GM19043 (cell line): Measurements from ENCODE around the gene PLCB4.
"Not testable (repeated sequence)": the region's sequence is repeated elsewhere in the genome, so short reads cannot be mapped to it uniquely, and the experiment has no call there.

Experiments used
- ATAC-seq: cut with Tn5 transposase; IDR thresholded peaks from one replicate; pipeline ENCODE4 v1.9.1; 2021; ENCODE audit warnings: low read depth; ENCODE audit not compliant: unreplicated experiment

The PLCB4 gene

DNA sequence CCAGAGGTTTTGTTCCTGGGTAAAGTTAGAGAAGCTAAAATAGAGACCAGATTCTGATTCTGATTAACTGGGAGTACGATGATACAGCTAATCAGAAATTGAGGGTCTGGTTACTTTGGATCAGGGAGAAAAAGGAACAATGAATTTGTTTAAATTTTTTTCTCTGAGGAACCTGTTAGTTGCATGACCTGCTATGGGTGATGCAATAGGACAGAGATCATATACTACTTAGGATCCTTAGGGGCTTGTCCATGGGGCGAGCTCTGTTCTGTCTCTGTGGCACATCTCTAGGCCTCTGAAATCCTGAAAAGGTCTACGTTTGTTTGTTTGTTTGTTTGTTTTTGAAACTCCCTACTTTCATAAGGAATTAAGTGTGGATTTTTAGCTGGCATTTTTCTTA is 279.4 kb downstream of the PLCB4 start:
- ATAC-seq: no peak

- no peak for ATAC-seq
Measured at GRCh38 chr20:9348747-9349146, 279.9 kb downstream of the PLCB4 start.

GRCh38 chr20:9349249-9349648 is 280.4 kb downstream of the PLCB4 start:
- no peak for ATAC-seq

GRCh38 chr20:9352739-9353138 is 283.9 kb downstream of the PLCB4 start:
- ATAC-seq: no peak

DNA sequence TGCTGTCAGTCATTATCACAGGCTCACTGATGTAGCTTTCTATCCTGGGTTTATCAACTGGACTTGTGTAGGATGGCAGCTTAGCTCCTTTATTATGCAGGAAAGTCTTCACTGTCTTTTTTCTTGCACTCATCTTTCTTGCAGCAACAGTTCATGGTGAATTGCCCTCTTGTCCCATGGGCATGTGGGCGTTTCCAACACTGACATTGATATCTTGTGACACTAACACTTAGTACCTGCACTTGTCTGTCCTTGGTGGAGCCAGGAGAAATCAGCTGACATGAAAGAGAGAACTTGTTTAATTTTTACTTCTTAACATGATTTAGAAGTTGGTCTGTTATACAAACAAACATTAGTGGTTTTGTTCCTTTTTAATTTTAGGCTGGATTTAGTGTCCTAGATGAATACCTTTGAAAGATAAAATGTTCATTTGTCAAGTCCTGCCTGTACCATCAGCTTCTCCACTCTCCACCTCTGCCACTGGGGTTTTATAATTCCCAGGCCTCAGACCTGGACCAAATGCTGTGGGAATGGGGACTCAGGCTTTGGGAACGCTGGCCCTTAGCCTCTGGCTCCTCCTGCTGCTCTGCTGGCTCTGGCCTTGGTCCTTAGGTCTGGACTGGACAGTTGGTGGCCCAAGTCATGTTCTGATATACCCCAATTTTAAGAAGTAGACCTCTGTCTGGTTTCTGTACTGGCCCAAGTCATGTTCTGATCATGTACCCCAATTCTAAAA is 284.5 kb downstream of the PLCB4 start:
- no peak for ATAC-seq

- no peak for ATAC-seq
Measured at GRCh38 chr20:9353916-9354276, 285.0 kb downstream of the PLCB4 start.

DNA sequence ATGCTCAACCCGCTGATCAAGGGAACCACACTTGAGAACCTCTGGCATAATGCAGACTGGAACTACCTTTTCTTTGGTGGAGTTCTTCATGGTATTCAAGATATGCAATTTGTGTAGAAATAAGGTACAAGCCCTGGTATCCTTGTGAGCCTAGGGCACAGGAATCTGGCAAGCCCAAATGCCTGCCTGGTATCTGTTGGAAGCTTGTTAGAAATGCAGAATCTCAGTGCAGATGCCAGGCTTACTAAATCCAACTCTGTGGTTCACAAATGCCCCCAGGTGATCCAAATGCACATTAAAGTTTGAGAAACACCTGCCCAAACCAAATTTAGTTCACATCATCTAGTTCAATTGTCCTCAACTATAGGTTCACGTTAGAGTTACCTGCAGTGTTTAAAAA is 285.7 kb downstream of the PLCB4 start:
- no peak for ATAC-seq

DNA sequence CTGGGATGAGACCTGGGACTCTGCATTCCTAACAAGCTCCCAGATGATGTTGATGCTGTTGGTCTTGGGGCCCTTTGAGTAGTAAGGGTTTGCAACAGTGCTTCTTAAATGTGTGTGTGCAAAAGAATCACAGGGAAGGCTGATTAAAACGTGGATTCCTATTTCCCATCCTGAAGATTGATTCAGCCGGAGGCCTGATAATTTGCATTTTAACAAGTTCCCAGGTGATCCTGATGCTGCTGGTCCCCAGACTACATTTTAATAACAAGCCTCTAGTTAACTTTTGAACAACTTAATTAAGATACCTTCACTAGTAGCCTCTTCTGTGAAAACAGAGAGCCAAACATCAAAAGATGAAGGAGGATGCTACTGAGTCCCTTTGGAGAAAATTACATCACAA is 289.1 kb downstream of the PLCB4 start:
- ATAC-seq: no peak

GRCh38 chr20:9359561-9360308 is 290.8 kb downstream of the PLCB4 start:
- ATAC-seq: no peak

DNA sequence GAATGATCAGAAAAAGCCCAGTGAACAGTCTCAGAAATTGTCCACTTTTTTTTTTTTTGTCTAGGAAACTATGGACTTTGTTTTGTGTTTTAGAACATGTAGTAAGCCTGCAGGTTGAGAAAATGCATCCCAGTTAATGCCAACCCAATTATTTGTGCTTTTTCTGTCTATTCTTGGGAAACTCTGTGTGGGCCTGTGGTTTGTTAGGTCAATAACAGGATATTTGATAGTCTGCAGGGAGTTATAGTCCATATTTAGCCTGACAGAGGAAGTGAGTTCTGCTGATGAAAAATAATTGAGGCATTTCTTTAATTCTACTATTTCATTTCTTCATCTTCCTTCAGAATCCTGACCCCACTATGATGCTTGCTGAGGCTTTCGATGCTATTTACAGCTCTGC is 291.5 kb downstream of the PLCB4 start:
- ATAC-seq: no peak

GRCh38 chr20:9363673-9364072 is 294.8 kb downstream of the PLCB4 start:
- no peak for ATAC-seq

- ATAC-seq: no peak
Measured at GRCh38 chr20:9367328-9367727, 298.4 kb downstream of the PLCB4 start.

DNA sequence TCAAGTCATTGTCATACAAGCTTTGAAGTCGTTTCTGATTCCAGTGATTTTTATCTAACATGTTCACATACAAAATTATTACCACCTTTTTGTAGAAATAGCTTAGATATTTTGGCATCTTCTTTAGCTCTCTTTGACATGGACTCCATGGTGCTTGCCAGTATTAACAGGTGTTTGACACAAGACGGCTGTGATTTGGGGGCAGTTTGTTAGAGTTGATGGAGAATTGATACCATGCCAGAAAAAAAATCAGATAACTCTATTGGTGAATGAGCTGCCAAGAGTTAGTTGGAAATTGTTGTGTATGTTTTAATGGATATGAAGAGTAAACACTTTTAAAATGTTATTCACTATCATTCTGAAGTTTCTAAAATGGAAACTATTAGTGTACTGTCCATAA is 298.9 kb downstream of the PLCB4 start:
- no peak for ATAC-seq

DNA sequence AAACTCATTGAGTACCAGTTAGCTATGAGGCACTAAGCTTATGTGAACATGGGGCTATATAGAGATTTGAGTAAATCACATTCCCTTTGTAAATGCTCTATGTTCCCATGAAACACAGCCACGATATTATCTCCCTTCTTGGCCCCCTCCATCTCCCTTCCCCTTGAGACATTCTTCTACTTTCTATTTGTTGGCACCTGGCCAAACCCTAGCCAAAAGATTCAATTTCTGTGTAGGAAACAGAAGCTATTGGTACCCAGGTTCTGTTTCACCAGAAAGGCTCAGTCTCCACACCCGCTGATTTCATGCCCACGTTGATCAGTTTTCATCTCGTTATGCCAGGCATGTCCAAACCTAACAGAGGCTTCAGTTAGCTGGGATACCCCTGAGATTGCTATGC is 300.0 kb downstream of the PLCB4 start:
- no peak for ATAC-seq

DNA sequence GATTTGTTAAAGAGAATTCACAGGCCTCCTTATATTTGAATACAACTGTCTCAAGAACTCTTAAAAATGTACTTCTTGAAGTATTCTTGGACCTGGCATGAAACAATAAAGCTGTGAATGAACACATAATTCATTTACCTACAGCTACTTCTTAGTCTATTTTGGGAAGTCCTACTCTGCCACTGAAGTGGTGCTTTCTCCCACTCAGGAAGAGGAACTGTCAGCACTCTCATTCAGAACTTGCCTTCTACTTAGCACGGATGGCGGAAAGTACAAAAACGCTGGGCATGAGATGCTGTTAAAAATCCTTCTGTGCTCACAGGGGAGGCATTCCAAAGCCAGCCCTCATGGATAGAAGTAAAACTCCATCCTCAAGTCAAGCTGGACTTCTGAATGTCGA is 300.7 kb downstream of the PLCB4 start:
- ATAC-seq: no peak

DNA sequence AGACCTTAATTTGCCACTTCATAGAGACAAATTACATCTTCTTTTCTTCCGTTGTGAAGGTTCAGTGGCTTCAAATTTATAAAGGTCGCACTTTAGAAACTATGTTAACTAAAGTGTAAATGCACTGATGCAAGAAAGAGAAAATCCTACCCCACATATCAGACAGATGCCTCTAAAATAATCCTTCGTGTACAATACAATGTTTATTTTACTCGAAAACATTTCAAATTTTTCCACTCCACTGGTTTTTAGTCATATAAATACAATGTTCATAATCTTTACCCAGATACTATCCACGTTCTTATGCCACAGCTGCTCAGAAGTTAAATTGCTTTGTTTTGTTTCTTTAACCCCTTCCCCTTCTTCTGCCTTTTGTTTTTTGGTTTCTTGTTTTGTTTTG is 305.2 kb downstream of the PLCB4 start:
- no peak for ATAC-seq

- no peak for ATAC-seq
Measured at GRCh38 chr20:9374480-9374879, 305.6 kb downstream of the PLCB4 start.

- ATAC-seq: no peak
Measured at GRCh38 chr20:9375221-9375681, 306.4 kb downstream of the PLCB4 start.

- no peak for ATAC-seq
Measured at GRCh38 chr20:9377007-9377406, 308.1 kb downstream of the PLCB4 start.

GRCh38 chr20:9385345-9386310 is 316.7 kb downstream of the PLCB4 start:
- ATAC-seq: not testable (repeated sequence)
